ENCODE results near the gene DOK4. TPM values are rescaled to one million over a fixed set of nuclear protein-coding genes. Genes with fewer than 3 reads are reported as not detected.

The DOK4 gene
- total RNA-seq, 1 experiment from 2014 or later: 122 TPM

DNA sequence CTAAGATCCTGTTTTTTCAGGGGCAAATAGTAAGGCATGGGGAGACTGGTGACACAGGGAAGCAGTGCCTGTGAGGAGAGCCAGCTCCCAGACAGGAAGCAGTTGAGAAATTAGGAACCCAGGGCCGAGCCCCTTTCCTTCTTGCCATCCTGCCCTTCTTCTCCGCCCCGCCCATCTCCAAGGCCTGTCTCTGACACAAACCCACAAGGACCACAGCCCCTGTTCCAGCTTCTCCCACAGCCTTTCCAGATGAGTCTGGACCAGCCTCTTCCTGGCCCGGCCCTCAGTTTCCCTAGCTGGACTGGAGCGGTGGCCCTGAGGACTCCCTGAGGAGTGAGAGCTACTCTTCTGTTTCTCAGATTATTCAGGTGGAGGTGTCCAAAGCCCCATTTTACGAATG is 40.2 kb upstream of the DOK4 start:
- Histone ChIP-seq H3K9me3 (no peaks in the 10 kb centered on the region), H3K4me3 (ENCODE audit: low read depth, low read length) (no peak overlapping the region), H3K27me3 (replicated peaks; ENCODE audit: control insufficient read depth, insufficient read depth, low read length) (no peaks in the 10 kb centered on the region), H3K36me3 (ENCODE audit: control insufficient read depth, insufficient read depth, low read length) (no peaks in the 10 kb centered on the region; the same call in 1 of the 2 replicates), H3K4me1 (peaks cover 15% of the 10 kb centered on the region)
- H3K4me3 Mint-ChIP-seq (ENCODE audit: unreplicated experiment): no peak overlapping the region
- ChIA-PET POLR2A (interaction anchor here (0.5 kb wide), 1 partner anchor 60 kb away, joined by 3 read pairs; no protein-coding TSS in a partner anchor), CTCF (interaction anchor here (1.4 kb wide), 1 partner anchor 14 kb away, joined by 3 read pairs; no protein-coding TSS in a partner anchor)
- no TSS peak for BruUV-seq (replicated peaks)
- DNase-seq: no peak
- peaks cover 15% of the 10 kb centered on the region for H3K4me1 Mint-ChIP-seq (ENCODE audit: low read depth, unreplicated experiment)
- no peak overlapping the region for H3K27ac Mint-ChIP-seq (ENCODE audit: unreplicated experiment)
- TF ChIP-seq, protein P1, sequence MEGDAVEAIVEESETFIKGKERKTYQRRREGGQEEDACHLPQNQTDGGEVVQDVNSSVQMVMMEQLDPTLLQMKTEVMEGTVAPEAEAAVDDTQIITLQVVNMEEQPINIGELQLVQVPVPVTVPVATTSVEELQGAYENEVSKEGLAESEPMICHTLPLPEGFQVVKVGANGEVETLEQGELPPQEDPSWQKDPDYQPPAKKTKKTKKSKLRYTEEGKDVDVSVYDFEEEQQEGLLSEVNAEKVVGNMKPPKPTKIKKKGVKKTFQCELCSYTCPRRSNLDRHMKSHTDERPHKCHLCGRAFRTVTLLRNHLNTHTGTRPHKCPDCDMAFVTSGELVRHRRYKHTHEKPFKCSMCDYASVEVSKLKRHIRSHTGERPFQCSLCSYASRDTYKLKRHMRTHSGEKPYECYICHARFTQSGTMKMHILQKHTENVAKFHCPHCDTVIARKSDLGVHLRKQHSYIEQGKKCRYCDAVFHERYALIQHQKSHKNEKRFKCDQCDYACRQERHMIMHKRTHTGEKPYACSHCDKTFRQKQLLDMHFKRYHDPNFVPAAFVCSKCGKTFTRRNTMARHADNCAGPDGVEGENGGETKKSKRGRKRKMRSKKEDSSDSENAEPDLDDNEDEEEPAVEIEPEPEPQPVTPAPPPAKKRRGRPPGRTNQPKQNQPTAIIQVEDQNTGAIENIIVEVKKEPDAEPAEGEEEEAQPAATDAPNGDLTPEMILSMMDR (IDR thresholded peaks at IDR 0.05; ENCODE audit: insufficient read depth in 1 of 2, low read depth in 1 of 2, low read length in 1 of 2, severe bottlenecking in 1 of 2, unreplicated experiment in 1 of 2): no peak
- H3K9me3 Mint-ChIP-seq (ENCODE audit: unreplicated experiment): no peaks in the 10 kb centered on the region
- peaks cover 17% of the 10 kb centered on the region for H3K36me3 Mint-ChIP-seq (ENCODE audit: insufficient read depth, unreplicated experiment)
- H3K27me3 Mint-ChIP-seq (ENCODE audit: insufficient read depth, unreplicated experiment): no peaks in the 10 kb centered on the region
- intact Hi-C loops (cut with micrococcal nuclease; ENCODE audit: unreplicated experiment): no loop called here

DNA sequence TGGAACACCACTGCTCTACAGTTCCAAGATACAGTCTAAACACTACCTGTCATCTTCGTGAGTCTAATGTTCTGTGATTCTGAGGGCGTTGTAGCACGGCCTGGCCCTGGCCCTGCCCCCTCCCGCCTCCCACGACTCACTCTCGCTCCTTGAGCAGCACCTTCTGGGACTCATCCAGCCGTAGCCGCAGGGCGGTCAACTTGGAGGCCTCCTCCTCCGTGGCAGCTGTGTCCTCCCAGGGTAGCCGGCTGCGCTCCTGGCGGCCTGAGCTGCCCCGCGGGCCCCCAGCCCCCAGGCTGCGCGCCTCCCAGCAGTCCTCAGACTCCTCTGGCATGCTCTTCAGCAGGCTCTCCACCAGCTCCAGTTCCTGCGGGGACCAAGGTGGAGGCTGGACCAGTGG is 39.5 kb upstream of the DOK4 start:
- TF ChIP-seq, protein P1 (IDR thresholded peaks at IDR 0.05; ENCODE audit: insufficient read depth in 1 of 2, low read depth in 1 of 2, low read length in 1 of 2, severe bottlenecking in 1 of 2, unreplicated experiment in 1 of 2): no peak
- Histone ChIP-seq H3K9me3 (no peaks in the 10 kb centered on the region), H3K36me3 (ENCODE audit: control insufficient read depth, insufficient read depth, low read length) (no peaks in the 10 kb centered on the region), H3K4me1 (peaks cover 15% of the 10 kb centered on the region), H3K27me3 (replicated peaks; ENCODE audit: control insufficient read depth, insufficient read depth, low read length) (no peaks in the 10 kb centered on the region), H3K4me3 (ENCODE audit: low read depth, low read length) (no peak overlapping the region)
- ChIA-PET POLR2A (no interaction called here), CTCF (interaction anchor here (0.6 to 1.4 kb wide), 2 partner anchors 13 to 46 kb away, joined by 3 to 4 read pairs; no protein-coding TSS in a partner anchor)
- peaks cover 8% of the 10 kb centered on the region for H3K4me1 Mint-ChIP-seq (ENCODE audit: low read depth, unreplicated experiment)
- no peak overlapping the region for H3K27ac Mint-ChIP-seq (ENCODE audit: unreplicated experiment)
- no peaks in the 10 kb centered on the region for H3K9me3 Mint-ChIP-seq (ENCODE audit: unreplicated experiment)
- no peak for DNase-seq
- no peak overlapping the region for H3K4me3 Mint-ChIP-seq (ENCODE audit: unreplicated experiment)
- BruUV-seq (replicated peaks): no TSS peak
- H3K27me3 Mint-ChIP-seq (ENCODE audit: insufficient read depth, unreplicated experiment): no peaks in the 10 kb centered on the region
- peaks cover 13% of the 10 kb centered on the region for H3K36me3 Mint-ChIP-seq (ENCODE audit: insufficient read depth, unreplicated experiment)
- intact Hi-C loops (cut with micrococcal nuclease; ENCODE audit: unreplicated experiment): no loop called here

DNA sequence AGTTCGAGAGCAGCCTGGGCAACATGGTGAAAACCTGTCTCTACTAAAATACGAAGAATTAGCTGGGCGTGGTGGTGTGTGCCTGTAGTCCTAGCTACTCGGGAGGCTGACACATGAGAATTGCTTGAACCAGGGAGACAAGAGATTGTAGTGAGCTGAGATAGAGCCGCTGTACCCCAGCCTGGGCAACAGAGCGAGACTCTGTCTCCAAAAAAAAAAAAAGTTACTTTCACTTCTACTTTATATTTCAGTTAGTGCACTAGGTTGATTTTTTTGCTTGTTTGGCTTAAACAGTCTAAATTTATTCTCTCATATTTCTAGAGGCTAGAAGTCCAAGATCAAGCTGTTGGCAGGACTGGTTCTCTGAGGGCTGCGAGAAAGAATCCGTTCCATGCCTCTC is 36.7 kb upstream of the DOK4 start:
- no peaks in the 10 kb centered on the region for H3K27me3 ChIP-seq (replicated peaks; ENCODE audit: control insufficient read depth, insufficient read depth, low read length)
- Mint-ChIP-seq H3K4me1 (ENCODE audit: low read depth, unreplicated experiment) (peaks cover 13% of the 10 kb centered on the region), H3K27me3 (ENCODE audit: insufficient read depth, unreplicated experiment) (no peaks in the 10 kb centered on the region), H3K9me3 (ENCODE audit: unreplicated experiment) (no peaks in the 10 kb centered on the region), H3K4me3 (ENCODE audit: unreplicated experiment) (no peak overlapping the region), H3K27ac (ENCODE audit: unreplicated experiment) (no peak overlapping the region), H3K36me3 (ENCODE audit: insufficient read depth, unreplicated experiment) (peaks cover 14% of the 10 kb centered on the region)
- peaks cover 18% of the 10 kb centered on the region for H3K4me1 ChIP-seq
- CTCF ChIA-PET: interaction anchor here (0.7 to 1.1 kb wide), 2 partner anchors 11 to 219 kb away, joined by 4 read pairs; no protein-coding TSS in a partner anchor
- intact Hi-C loops (cut with micrococcal nuclease; ENCODE audit: unreplicated experiment): no loop called here
- TF ChIP-seq, protein P1 (IDR thresholded peaks at IDR 0.05; ENCODE audit: insufficient read depth in 1 of 2, low read depth in 1 of 2, low read length in 1 of 2, severe bottlenecking in 1 of 2, unreplicated experiment in 1 of 2): no peak
- no peak overlapping the region for H3K4me3 ChIP-seq (ENCODE audit: low read depth, low read length)
- POLR2A ChIA-PET: no interaction called here
- H3K9me3 ChIP-seq: no peaks in the 10 kb centered on the region
- no peaks in the 10 kb centered on the region for H3K36me3 ChIP-seq (ENCODE audit: control insufficient read depth, insufficient read depth, low read length)
- BruUV-seq (replicated peaks): no TSS peak
- no peak for DNase-seq
